Ovary (tissue), 9 donors: ENCODE results near the gene DCAF6. TPM values are rescaled to one million over a fixed set of nuclear protein-coding genes. Genes with fewer than 3 reads are reported as not detected.
A peak's percentile ranks its signal among the peaks of the same experiment; 100 is the strongest.

Experiments used
- DNase-seq, 5 donors: peaks; one replicate each; pipeline ENCODE4 v3.0.0-alpha.2; 2019 to 2020
- H3K27ac ChIP-seq, 2 donors: fragments of 200-600 bp; one replicate each; pipeline versions ENCODE4 v1.5.1 to v1.8.0; 2019 to 2022
- H3K27me3 ChIP-seq: fragments of 200-600 bp; one replicate; pipeline ENCODE4 v1.8.0; 2022
- H3K36me3 ChIP-seq: fragments of 200-600 bp; sonication (generic); one replicate; pipeline ENCODE4 v1.5.1; 2019
- H3K4me1 ChIP-seq: one replicate; pipeline ENCODE4 v1.8.1; 2013; ENCODE audit warnings: mild to moderate bottlenecking, moderate library complexity; ENCODE audit not compliant: insufficient read depth
- H3K4me3 ChIP-seq: fragments of 200-600 bp; sonication (generic); one replicate; pipeline ENCODE4 v1.5.1; 2017
- H3K9me3 ChIP-seq, 2 donors: fragments of 200-600 bp in 1 of 2; sonication (generic) in 1 of 2; one replicate each; pipeline versions ENCODE4 v1.5.1 to v1.8.1; 2013 to 2019; ENCODE audit warnings: mild to moderate bottlenecking in 1 of 2, moderate library complexity in 1 of 2
- EP300 ChIP-seq: sonication (generic); formaldehyde crosslinking; IDR thresholded peaks from one replicate; pipeline ENCODE4 v1.6.1; 2017; ENCODE audit warnings: antibody characterized with exemption
- POLR2A ChIP-seq: fragments of 450-650 bp; IDR thresholded peaks from one replicate; pipeline ENCODE4 v1.6.1; 2017; ENCODE audit warnings: antibody characterized with exemption, mild to moderate bottlenecking, moderate library complexity
- WGBS, 3 donors: extraction: QIAGEN DNeasy Blood & Tissue Kit in 1 of 3; methylation state at CpG; one replicate each; pipeline versions ENCODE4 v1.1.5 to v1.1.7; 2013 to 2017; 5-methylcytosine and 5-hydroxymethylcytosine counted together
- intact Hi-C, 4 donors: fragments of 100-400 bp; cut with DNase I; formaldehyde crosslinking; loops; one replicate each; pipeline versions ENCODE4 v1.11.0 to v1.15.1; 2022 to 2023
- polyA plus RNA-seq, 2 donors: library from polyadenylated mRNA; stranded (reverse); fragments of 200-250 nt in 1 of 2; fragments of 350-450 nt in 1 of 2; fragmentation: Illumina TruSeq in 1 of 2; extraction: RNeasy Lipid Tissue Mini Kit (QIAGEN cat#74804) in 1 of 2; gene quantifications; one replicate each; pipeline ENCODE4 v1.2.3, GENCODE V29; 2013 to 2014
- total RNA-seq, 7 donors: library from RNA; depleted of rRNA in 2 of 7; stranded (reverse); fragments of >200 nt in 2 of 7; fragmentation: NEBNext Ultra II Directional in 3 of 7; extraction: Animal tissue kit (Norgen Biotek cat#: 25700) in 3 of 7; gene quantifications; one replicate each; pipeline versions ENCODE4 v1.1.0 to v1.2.4, GENCODE V29; 2016 to 2023
- TF ChIP-seq, protein P1 (sequence below), 3 donors: fragments of 450-650 bp in 2 of 3; fragments of 200-600 bp in 1 of 3; IDR thresholded peaks; one replicate each; pipeline versions ENCODE4 v1.5.1 to v1.8.0; 2016 to 2022; ENCODE audit warnings: antibody characterized with exemption in 3 of 3, mild to moderate bottlenecking in 1 of 3
- donor health status: DM: no; HTN: no; CAD: no; lungs with moderate emphysema.
- donor health status: DM: no; HTN: no; CAD: no.
- donor health status: Bipolar disorder and iron deficiency.
- donor health status: DM: yes; HTN: yes; CAD: no.
- donor health status: DM: no; HTN: no; CAD: no.
- donor health status: DM: yes; HTN: yes; CAD: no.

Gene DCAF6
- total and polyA plus RNA-seq, 9 donors, result 32.1 to 65.9 (median 44.4) TPM

DNA sequence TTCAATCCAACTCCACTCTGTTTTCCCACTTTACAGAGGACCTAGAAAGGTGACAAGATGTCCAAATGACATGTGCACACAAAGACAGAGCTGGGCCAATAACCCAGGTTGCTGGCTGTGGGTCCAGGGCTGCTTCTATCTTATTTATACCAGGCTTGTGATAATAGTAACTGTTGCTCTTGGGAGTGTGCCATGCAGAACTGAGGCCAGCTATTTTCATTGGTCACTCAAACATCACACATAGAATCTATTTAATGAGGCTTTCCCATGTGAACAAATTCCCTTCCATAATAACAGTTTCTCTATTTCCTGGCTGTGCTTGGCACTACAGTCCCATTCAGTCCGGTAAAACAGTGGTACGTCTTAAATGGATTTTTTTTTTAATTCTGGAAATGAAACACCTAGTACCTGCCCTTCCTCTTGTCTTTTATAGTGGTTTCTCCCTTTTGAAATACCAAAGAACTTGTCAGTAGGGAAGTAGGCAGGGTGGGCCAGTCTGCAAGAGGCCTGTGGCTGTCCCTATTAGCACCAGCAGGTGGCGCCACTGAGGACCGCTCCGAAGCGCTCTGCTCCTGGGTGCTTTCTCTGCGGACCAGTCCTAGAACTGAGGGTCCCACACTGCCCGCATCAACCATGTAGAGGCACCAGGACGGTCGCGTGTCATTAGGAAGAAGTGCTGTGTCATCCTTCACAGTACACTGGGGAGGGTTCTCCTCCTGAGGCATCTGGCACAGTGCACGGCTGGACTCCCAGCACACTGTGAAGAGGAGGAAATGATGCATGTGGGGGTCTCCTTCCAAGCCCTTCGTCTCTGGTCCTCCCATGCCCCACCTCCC lies 148.1 kb downstream of the DCAF6 start:
- no peaks in the 10 kb centered on the region for H3K27me3 ChIP-seq
- TF ChIP-seq EP300, result no peak
- TF ChIP-seq, protein P1, sequence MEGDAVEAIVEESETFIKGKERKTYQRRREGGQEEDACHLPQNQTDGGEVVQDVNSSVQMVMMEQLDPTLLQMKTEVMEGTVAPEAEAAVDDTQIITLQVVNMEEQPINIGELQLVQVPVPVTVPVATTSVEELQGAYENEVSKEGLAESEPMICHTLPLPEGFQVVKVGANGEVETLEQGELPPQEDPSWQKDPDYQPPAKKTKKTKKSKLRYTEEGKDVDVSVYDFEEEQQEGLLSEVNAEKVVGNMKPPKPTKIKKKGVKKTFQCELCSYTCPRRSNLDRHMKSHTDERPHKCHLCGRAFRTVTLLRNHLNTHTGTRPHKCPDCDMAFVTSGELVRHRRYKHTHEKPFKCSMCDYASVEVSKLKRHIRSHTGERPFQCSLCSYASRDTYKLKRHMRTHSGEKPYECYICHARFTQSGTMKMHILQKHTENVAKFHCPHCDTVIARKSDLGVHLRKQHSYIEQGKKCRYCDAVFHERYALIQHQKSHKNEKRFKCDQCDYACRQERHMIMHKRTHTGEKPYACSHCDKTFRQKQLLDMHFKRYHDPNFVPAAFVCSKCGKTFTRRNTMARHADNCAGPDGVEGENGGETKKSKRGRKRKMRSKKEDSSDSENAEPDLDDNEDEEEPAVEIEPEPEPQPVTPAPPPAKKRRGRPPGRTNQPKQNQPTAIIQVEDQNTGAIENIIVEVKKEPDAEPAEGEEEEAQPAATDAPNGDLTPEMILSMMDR (IDR thresholded peaks at IDR 0.05), result peak; percentile 54 to 60 (median 56)
- no peaks in the 10 kb centered on the region for H3K9me3 ChIP-seq
- peaks cover 10% of the 10 kb centered on the region for H3K4me1 ChIP-seq
- H3K4me3 ChIP-seq, result no peak overlapping the region
- intact Hi-C loops, result loop anchor here in 2 of 4 donors (10.0 kb wide), 2 partner anchors 50 to 370 kb away; partner anchors contain the start of gene GPR161 (in 1 of the 2)
- 33 to 41% (median 40%) methylated on average over 13 of the region's 13 CpGs for whole genome bisulfite sequencing, 3 donors
- peak; percentile 54 to 83 (median 74) for DNase-seq
- H3K27ac ChIP-seq, result peak overlapping the region in 1 of 2 donors; percentile 70
- H3K36me3 ChIP-seq, result no peaks in the 10 kb centered on the region

DNA sequence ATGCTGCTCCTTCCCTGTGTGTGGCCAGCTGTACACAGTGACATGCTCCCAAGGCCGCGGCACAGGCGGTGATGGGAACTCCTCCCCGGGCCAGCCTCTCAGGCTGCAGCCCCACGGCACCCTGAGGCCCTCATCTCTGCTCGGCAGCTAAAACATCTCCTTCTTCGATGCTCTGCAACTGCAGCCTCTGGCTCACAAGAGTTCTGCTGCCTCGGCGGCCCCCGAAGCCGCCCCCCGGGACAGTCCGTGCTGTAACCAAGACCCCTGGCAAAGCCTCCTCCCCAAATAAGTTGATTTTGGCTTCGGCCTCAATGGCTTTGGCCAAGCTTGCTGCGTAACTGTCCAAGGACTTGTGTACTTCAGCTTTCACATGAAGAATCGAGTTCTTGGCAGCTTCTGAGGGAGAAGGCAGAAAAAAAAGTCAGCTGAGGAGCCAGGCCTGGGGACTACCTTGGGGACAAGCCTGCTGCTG lies 149.0 kb downstream of the DCAF6 start:
- Histone ChIP-seq H3K36me3 (no peaks in the 10 kb centered on the region), H3K9me3 (no peaks in the 10 kb centered on the region), H3K4me3 (no peak overlapping the region), H3K27me3 (no peaks in the 10 kb centered on the region), H3K27ac (peak overlapping the region; percentile 7 to 70), H3K4me1 (peaks cover 10% of the 10 kb centered on the region)
- TF ChIP-seq POLR2A, result no peak
- TF ChIP-seq, protein P1 (IDR thresholded peaks at IDR 0.05), result no peak
- TF ChIP-seq EP300, result no peak
- peak; percentile 47 to 79 (median 57) for DNase-seq
- 11 to 25% (median 15%) methylated on average over 14 to 16 of the region's 16 CpGs for WGBS, 3 donors
- intact Hi-C loops, result loop anchor here in 2 of 4 donors (10.0 kb wide), 2 partner anchors 49 to 371 kb away; partner anchors contain the start of gene GPR161 (in 1 of the 2)

DNA sequence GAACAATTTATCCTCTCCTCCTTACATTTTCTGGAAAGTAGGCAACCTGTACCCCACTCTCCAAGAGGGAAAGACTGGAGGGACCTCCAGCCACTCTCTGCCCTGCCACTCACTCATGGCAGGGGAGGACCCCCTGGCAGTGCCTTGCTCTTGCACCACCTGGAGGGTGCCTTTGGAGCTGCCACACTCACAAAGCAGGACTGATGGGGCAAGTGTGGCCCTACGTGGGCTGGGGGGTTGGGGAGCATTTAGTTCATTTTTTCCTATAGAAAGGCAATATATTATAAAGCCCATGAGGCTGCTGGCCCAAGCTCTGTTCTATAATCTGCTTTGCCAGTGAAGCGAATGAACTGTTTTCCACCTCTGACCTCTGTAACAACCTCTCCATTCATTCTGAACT lies 150.0 kb downstream of the DCAF6 start:
- H3K36me3 ChIP-seq, result no peaks in the 10 kb centered on the region
- H3K4me1 ChIP-seq, result peaks cover 13% of the 10 kb centered on the region
- no peaks in the 10 kb centered on the region for H3K9me3 ChIP-seq
- TF ChIP-seq, protein P1 (IDR thresholded peaks at IDR 0.05), result no peak
- TF ChIP-seq POLR2A, result no peak
- no peak for TF ChIP-seq EP300
- no peak overlapping the region for H3K4me3 ChIP-seq
- intact Hi-C loops, result loop anchor here in 2 of 4 donors (10.0 kb wide), 2 partner anchors 48 to 372 kb away; partner anchors contain the start of gene GPR161 (in 1 of the 2)
- H3K27me3 ChIP-seq, result no peaks in the 10 kb centered on the region
- 89 to 94% (median 93%) methylated on average over 2 of the region's 2 CpGs for WGBS, 3 donors
- peak overlapping the region in 1 of 2 donors; percentile 7 for H3K27ac ChIP-seq
- DNase-seq, result no peak

DNA sequence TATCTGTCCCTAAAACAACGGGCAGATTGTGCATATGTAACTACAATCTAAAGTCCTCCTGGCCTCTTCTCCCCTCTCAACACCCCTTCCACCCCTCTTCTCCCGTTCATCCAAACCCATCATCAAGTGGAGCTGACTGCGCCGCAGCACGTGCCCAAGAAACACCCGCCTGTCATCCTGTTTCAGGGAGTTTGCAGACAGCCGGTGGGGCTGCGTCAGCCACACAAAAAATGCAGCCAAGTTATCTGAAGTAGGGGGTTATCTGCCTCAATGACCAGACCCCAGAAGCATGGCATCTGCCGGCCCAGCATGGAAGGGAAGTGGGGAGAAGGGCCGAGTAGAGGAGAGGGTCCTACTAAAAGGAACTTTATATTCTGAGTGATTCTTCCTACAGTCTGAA lies 151.2 kb downstream of the DCAF6 start:
- H3K27me3 ChIP-seq, result no peaks in the 10 kb centered on the region
- peaks cover 17% of the 10 kb centered on the region for H3K4me1 ChIP-seq
- no peak overlapping the region for H3K27ac ChIP-seq
- intact Hi-C loops, result loop anchor here in 2 of 4 donors (10.0 kb wide), 2 partner anchors 47 to 373 kb away; partner anchors contain the start of gene GPR161 (in 1 of the 2)
- no peaks in the 10 kb centered on the region for H3K9me3 ChIP-seq
- WGBS, 3 donors, result 89 to 92% (median 90%) methylated on average over 10 of the region's 10 CpGs
- H3K4me3 ChIP-seq, result no peak overlapping the region
- no peaks in the 10 kb centered on the region for H3K36me3 ChIP-seq
- TF ChIP-seq, protein P1 (IDR thresholded peaks at IDR 0.05), result no peak
- no peak for TF ChIP-seq EP300
- no peak for TF ChIP-seq POLR2A
- DNase-seq, result no peak
